SU-DHL-6 (cell line): ENCODE data around the gene NRG3.

ENCODE experiments used
- H2AFZ ChIP-seq: fragments of 200-600 bp; sonication (generic); 2 replicates; pipeline ENCODE4 v1.6.1; 2014; ENCODE audit warnings: low read depth, mild to moderate bottlenecking, moderate library complexity, mixed read lengths, antibody characterized with exemption, low read length; ENCODE audit not compliant: severe bottlenecking
- H3F3A ChIP-seq: fragments of 200-600 bp; shearing (Covaris generic); 2 replicates; pipeline ENCODE4 v1.6.0; 2016; ENCODE audit warnings: antibody characterized with exemption, mild to moderate bottlenecking; ENCODE audit not compliant: insufficient read depth
- H3K27ac ChIP-seq: fragments of 200-600 bp; sonication (generic); 2 replicates; pipeline ENCODE4 v1.5.1; 2016; ENCODE audit warnings: low read depth, mild to moderate bottlenecking, low read length, moderate library complexity, mixed read lengths
- H3K27me3 ChIP-seq: fragments of 200-600 bp; sonication (generic), shearing (Covaris generic); 2 replicates; pipeline ENCODE4 v1.6.0; 2014; ENCODE audit warnings: mild to moderate bottlenecking, low read length
- H3K36me3 ChIP-seq: fragments of 200-600 bp; sonication (generic); 2 replicates; pipeline ENCODE4 v1.6.1; 2014; ENCODE audit warnings: mild to moderate bottlenecking, low read length, mixed read lengths
- H3K4me2 ChIP-seq: fragments of 300-600, 200-600 bp; shearing (Covaris generic), sonication (generic); 2 replicates; pipeline ENCODE4 v1.6.0; 2014; ENCODE audit warnings: low read length, low read depth, mild to moderate bottlenecking; ENCODE audit not compliant: poor library complexity, severe bottlenecking
- H3K4me3 ChIP-seq: fragments of 200-600 bp; sonication (generic); 2 replicates; pipeline ENCODE4 v1.5.1; 2014; ENCODE audit warnings: antibody characterized with exemption, low read length, mild to moderate bottlenecking, mixed read lengths; ENCODE audit not compliant: insufficient read depth, poor library complexity, severe bottlenecking
- H3K79me2 ChIP-seq: fragments of 200-600 bp; sonication (generic); 2 replicates; pipeline ENCODE4 v1.6.1; 2014; ENCODE audit warnings: mild to moderate bottlenecking, low read length, moderate library complexity; ENCODE audit not compliant: insufficient read depth
- H3K9ac ChIP-seq: fragments of 200-600 bp; sonication (generic); 2 replicates; pipeline ENCODE4 v1.7.0; 2014; ENCODE audit warnings: mild to moderate bottlenecking, low read length
- H3K9me2 ChIP-seq: fragments of 200-600 bp; sonication (generic); replicated peaks from 2 replicates; pipeline ENCODE4 v1.6.1; 2014; ENCODE audit warnings: low read length; ENCODE audit not compliant: insufficient read depth
- H3K9me3 ChIP-seq: fragments of 200-600 bp; sonication (generic); 2 replicates; pipeline ENCODE4 v1.6.1; 2014; ENCODE audit warnings: low read length, mixed read lengths; ENCODE audit not compliant: insufficient read depth
- H4K20me1 ChIP-seq: fragments of 200-600 bp; sonication (generic); 2 replicates; pipeline ENCODE4 v1.6.1; 2014; ENCODE audit warnings: low read depth, mild to moderate bottlenecking, antibody characterized with exemption, low read length, moderate library complexity, mixed read lengths
- CTCF ChIP-seq: fragments of 200-600 bp; sonication (generic); IDR thresholded peaks from one replicate; pipeline ENCODE4 v1.5.1; 2017; ENCODE audit warnings: antibody characterized with exemption, mild to moderate bottlenecking, low read length, moderate library complexity; ENCODE audit not compliant: insufficient read depth, poor library complexity, severe bottlenecking
- EZH2phosphoT487 ChIP-seq: fragments of 200-600 bp; sonication (generic), shearing (Covaris generic); conservative IDR thresholded peaks from 2 replicates; pipeline ENCODE4 v1.6.1; 2018; ENCODE audit warnings: mild to moderate bottlenecking, antibody characterized with exemption, low read length, moderate library complexity, mixed read lengths

Gene NRG3

GRCh38 chr10:83012866-83013265 is 1137.9 kb downstream of the NRG3 start:
- H3K4me3 ChIP-seq, result no peak overlapping the region

GRCh38 chr10:83017076-83017867 is 1142.3 kb downstream of the NRG3 start:
- no peak overlapping the region for H3K4me3 ChIP-seq
- no peak overlapping the region for H2AFZ ChIP-seq
- H3K4me2 ChIP-seq, result no peak overlapping the region
- H3F3A ChIP-seq, result no peaks in the 10 kb centered on the region
- H3K9ac ChIP-seq, result no peak overlapping the region
- H3K27ac ChIP-seq, result no peak overlapping the region
- no peak for TF ChIP-seq CTCF
- TF ChIP-seq EZH2phosphoT487, result no peak
- no peaks in the 10 kb centered on the region for H3K27me3 ChIP-seq
- no peaks in the 10 kb centered on the region for H4K20me1 ChIP-seq
- no peaks in the 10 kb centered on the region for H3K36me3 ChIP-seq
- H3K79me2 ChIP-seq, result no peaks in the 10 kb centered on the region
- no peaks in the 10 kb centered on the region for H3K9me3 ChIP-seq
- H3K9me2 ChIP-seq, result no peaks in the 10 kb centered on the region

More at GRCh38 chr10:83012866-83013265, 1137.9 kb downstream of the NRG3 start:
- TF ChIP-seq CTCF, result no peak
- TF ChIP-seq EZH2phosphoT487, result no peak
- no peak overlapping the region for H3K4me2 ChIP-seq
- no peak overlapping the region for H3K27ac ChIP-seq
- H3K27me3 ChIP-seq, result no peaks in the 10 kb centered on the region
- no peaks in the 10 kb centered on the region for H3K79me2 ChIP-seq
- H3F3A ChIP-seq, result no peaks in the 10 kb centered on the region
- H3K9me2 ChIP-seq, result no peaks in the 10 kb centered on the region
- no peaks in the 10 kb centered on the region for H3K36me3 ChIP-seq
- no peaks in the 10 kb centered on the region for H3K9me3 ChIP-seq
- no peak overlapping the region for H2AFZ ChIP-seq
- H3K9ac ChIP-seq, result no peak overlapping the region
- no peaks in the 10 kb centered on the region for H4K20me1 ChIP-seq

- Histone ChIP-seq H4K20me1 (no peaks in the 10 kb centered on the region), H3F3A (no peaks in the 10 kb centered on the region), H3K79me2 (no peaks in the 10 kb centered on the region), H2AFZ (no peak overlapping the region), H3K27ac (no peak overlapping the region), H3K36me3 (no peaks in the 10 kb centered on the region), H3K4me2 (no peak overlapping the region), H3K9ac (no peak overlapping the region), H3K4me3 (no peak overlapping the region), H3K27me3 (no peaks in the 10 kb centered on the region), H3K9me2 (no peaks in the 10 kb centered on the region), H3K9me3 (no peaks in the 10 kb centered on the region)
- TF ChIP-seq CTCF (no peak), EZH2phosphoT487 (no peak)
Measured at GRCh38 chr10:83023662-83024061, 1148.7 kb downstream of the NRG3 start.
